Measurements from ENCODE around the gene STK33.

STK33 gene

DNA sequence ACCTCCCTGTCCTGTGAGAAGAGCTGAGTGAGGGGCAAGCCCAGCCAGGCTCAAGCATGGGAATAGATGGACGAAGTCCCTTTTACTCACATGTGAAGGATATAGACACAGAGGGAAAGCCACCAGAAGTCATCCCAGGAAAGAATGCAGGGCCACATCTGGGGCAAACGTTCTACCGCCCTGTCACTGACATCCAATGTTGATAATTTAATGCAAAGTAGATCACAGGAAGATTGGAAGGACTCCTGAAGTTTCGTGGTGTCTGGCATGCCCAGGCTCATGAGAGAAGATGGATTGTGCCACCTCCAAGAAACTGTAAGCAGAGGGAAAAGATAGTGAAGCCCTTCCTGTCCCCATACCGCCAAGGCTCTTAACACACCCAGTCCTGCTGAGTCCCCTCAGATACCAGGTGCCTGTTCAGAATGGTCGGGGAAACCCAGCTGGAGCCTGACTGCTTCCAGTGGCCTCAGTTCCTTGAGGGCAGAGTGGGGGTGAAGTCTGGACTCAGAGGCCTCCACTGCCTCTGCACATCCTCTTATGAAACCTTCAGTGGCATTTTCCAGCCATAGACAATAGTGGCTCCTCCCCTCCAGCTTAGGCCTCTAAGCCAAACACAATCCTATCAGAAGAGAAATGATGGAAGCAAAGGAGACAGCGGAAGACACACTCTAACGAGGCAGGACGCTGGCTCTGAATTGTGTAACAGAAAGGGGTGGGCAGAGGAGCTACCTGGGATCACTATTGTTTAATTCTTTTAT, 7.5 kb upstream of the STK33 start:
- DNase-seq = no peak

DNA sequence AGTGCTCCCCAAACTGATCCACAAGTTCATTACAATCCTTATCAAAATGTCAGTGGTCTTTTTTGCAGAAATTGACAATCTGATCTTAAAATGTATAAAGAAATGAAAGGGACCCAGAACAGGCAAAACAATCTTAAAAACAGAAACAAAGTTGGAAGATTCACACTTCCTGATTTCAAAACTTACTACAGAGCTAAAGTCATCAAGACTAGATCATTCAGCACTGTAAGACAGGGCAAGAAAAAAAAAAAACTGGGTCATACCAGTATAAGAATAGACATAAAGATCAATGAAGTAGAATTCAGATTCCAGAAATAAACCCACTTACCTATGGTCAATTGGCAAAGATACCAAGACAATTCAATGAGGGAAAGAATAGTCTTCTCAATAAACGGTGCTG, 4.5 kb upstream of the STK33 start:
- no peak for DNase-seq

DNA sequence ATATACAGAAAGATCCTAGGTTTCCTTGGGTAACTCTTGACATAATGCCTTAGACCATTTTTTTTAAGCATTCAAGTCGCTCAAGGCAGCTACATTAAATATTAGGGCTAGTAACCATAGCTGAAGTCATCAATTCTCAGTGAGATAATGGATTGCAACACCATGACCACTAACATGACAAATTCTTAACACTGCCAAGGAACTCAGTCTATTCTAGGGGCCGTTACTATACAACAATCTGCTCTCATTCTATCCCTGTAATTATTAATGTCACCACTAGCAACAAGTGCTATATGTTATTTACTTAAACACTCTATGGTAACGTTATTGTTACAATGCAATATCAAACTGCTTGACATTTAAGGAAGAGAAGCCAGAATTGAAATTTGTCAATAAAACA, 3.2 kb upstream of the STK33 start:
- DNase-seq = no peak

DNA sequence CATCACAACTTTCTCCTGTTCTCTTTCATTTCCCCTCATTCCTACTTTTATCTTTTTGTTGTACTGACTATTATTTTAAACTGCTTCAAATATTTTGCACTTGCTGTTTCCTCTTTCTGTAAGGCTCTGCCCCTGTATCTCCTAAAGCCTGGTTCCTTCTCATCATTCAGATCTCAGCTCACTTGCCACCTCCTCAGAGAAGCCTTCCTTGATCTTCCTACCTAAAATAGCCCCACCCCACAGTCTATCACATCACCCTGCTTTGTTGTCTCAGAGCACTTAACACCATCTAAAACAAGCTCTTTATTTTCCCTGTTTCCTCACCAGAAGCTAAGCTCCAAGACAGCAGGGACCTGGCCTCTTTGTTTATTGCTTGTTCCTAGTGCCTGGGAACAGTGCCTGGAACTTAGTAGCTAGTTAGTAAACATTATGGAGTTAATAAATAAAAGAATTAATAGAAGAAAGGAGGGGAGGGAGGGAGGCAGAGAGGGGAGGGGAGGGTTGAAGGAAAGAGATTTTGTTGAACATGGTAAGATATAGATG, 2.5 kb upstream of the STK33 start:
- no peak for DNase-seq

DNA sequence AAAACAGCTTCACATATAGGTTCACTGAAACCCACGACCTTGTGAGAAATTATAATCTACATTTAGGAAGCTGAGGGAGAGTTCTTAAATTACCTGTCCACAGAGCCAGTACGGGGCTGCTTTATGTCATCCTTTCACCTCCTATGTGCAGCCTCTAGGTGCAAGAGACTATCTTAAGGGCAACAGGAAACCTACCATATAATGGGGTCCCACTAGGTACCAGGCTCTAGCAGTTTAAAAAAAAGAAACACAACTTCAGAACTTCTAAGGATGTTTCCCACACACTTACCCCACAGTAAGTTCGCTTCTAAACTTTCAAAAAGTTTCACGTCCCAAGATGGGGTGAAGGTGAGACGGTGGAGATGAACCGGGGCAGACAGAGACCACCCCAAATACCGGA, 573 bp downstream of the STK33 start:
- DNase-seq = no peak

DNA sequence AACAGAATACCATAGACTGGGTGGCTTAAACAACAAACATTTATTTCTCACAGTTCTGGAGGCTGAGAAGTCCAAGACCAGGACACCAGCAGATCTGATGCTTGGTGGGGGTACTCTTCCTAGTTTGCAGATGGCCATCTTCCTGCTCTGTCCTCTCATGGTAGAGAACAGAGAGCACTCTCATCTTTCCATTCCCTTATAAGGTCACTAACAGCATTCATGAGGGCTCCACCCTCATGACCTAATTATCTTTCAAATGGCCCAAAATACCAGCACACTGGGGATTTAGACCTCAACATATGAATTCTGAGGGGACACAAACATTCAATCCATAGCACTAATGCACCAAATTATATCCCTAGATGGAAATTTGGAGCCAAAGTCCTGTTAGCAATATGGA, 6.1 kb downstream of the STK33 start:
- DNase-seq = no peak

DNA sequence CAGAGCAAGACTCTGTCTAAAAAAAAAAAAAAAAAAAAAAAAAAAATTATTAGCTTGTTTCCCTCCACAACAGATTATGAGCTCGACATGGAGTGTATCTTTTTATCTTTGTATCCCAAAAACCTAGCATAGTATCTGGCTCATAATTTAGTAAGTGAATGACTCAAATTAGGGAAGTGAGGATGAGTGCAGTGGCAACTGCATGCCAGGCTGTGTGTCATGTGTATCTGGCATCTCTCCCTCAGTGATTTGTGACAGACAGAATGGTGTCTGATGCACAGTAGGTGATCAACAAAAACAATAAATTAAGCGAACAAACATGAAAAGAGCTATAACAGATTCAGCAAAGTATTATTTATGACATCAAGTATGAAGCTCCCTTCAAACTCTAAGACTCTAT, 7.2 kb downstream of the STK33 start:
- DNase-seq = no peak

DNA sequence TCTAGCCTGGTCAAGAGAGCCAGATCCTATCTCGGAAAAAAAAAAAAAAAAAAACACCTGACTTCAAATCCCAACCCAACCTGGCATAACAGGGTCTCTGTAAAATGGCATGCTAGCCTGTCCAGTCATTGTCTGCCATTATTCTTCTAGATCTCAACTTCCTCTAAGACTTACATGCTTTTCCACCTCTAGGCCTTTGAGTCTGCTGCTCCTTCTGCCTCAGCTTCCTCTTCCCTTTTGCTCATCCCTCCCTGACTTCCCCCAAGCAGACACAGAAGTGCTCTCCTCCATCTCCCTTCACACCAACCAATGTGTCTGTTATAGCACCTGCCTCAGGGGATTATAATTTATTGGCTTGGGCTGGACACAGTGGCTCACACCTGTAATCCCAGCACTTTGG, 7.8 kb downstream of the STK33 start:
- DNase-seq = no peak

DNA sequence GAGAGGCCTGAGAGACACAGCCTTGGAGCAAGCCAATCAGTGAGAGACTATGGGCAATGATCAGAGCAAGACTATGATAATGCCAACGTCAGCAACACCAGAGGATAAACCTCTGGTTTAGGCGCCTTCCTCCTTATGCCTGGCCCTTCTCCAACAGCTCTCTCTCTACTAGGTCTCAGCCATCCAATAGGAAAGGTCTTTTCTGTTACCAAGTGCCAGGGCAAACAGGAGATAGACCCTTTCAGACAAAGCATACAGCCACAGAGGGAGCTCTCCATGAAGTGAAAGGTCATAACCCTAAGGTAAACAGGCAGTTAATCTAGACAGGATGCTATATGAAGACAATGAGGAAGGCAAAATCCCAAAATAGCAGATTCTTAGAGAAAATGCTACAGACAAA, 9.5 kb downstream of the STK33 start:
- no peak for DNase-seq

DNA sequence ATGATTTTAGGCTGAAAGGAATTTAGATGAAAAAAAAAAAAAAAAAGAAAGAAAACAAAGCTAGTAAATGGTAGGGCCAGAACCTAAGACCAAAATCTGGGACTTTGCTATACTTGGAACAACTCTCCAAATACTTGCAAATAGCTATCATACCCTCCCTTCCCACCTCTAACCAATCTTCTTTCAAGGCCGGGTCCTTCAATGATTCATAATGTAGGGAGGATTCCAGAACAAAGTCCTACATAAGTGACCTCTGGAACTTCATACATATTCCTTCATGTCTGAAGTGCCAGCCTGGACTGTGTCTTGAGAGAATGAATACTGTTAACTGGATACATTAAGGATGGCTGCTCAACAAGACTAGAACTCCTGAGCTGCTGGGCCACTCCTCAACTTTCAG, 9.9 kb downstream of the STK33 start:
- DNase-seq = no peak

DNA sequence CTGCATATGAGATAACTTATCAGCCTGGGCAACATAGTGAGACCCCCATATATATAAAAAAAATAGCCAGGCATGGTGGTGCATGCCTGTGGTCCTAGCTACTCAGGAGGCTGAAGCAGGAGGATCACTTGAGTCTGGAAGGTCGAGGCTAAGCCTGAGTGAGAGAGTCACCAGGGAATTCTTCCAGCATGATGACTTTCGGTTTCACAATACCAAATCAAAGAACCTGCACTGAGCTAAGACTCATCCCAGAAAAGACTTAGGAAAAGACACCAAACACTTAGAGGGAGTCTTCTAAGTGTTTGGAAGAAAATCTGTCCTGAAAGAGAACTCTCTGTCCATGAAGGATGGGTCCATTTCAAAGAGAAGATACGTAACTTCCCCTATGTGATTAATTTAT, 12.7 kb downstream of the STK33 start:
- no peak for DNase-seq

DNA sequence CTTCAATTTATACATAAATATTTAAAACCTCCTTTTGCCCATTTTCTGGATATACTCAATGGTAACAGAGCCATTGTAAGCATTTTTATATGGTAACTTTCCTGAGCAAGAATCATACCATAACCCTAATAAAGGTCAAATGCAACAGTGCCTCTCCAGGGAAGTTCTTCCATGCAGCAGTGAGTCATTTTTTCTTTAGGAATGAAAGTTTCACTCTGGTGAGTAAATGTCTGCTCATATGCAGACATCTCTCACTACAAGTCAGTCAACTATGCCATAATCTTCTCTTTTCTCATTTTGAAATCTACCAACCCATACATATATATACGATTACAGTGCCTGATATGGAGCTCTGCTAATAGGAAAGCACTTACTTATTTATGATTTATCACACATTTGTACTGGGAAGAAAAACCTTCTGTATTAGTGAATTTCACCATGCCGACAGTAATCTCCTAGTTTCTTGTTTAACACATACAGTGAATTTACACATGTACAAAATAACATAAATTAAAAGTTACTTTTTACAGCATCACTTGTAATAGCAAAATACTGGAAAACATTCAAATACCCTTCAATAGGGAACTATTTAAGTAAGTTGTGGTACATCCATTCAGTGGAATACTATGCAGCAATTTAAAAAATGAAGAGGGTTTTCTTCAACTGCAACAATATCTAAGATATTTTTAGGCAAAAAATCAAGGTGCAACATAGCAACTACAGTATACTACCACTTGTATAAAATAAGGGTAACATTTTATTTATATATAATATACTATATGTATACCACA, 16.0 kb downstream of the STK33 start:
- DNase-seq = no peak

DNA sequence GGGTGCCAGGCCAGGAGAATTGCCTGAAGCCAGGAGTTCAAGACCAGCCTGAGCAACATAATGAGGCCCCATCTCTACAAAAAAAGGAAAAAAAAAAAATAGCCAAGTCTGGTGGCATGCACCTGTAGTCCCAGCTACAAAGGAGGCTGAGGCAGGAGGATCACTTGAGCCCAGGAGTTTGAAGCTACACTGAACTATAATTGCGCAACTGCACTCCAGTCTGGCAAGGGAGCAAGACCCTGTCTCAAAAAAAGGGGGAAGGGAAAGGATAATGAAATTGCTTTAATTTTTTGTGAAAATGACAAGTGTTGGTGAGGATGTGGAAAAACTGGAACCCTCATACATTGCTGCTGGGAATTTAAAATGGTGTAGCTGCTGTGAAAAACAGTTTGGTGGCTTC, 19.2 kb downstream of the STK33 start:
- DNase-seq = no peak

DNA sequence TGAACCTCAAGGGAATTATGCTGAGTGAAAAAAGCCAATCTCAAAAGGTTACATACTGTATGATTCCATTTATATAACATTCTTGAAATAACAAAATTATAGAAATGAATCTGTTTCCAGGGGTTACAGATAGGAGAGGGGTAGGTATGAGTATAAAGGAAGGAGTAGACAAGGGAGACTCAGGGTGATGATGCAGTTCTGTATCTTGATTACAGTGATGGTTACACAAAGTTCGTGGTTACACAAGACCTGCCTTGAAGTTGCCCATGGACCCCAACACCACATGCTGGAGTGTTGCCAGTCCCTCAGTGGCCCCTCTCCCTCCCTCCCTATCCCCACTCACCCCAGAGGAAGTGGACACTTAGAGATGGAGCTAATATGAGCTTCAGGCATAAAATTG, 20.3 kb downstream of the STK33 start:
- no peak for DNase-seq

DNA sequence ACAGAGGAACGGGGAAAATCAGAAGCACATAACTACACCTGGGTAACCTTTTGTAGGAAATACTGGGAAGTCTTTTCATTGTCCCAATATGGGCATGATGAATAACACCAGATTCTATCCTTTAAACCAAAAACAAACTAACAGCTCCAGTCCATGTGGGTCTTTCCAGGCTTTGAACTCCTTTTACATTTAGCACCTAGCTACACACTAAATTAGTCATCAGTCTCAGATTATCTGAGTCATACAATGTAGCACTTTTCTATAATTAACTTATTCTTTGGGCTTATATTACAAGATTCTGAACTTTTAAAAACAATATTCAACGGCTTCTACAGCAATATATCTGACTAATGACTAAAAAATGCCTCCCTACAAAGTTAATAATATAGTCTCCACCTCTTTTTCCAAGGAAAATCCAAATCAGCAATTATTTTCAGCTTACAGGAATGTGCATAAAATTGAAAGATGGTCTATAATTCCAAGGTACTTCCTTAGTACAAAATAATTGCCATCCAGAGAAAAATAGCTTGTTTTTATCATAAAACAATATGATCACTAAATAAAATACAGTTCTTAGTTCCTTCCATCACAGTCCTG, 26.3 kb downstream of the STK33 start:
- DNase-seq = no peak

DNA sequence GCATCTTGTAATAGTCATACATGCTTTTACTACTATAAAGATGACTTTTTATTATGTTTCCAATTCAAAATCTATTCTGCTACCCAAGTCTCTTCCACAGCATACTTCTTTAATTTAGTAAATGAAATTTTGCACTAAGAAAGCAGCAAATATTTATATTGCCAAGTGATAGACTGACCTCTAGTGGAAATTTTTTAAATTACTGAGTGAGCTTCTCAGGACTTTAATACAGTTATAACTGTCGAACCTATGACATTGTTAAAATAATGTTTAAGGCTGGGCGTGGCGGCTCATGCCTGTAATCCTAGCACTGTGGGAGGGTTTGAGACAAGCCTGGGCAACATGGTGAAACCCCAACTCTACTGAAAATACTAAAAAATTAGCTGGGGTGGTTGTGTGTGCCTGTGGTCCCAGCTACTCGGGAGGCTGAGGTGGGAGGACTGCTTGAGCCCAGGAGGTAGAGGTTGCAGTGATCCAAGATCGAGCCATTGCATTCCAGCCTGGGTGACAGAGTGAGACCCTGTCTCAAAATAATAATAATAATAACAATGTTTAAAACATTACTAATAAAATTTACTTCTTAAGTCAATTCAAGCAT, 27.3 kb downstream of the STK33 start:
- peak; percentile 66 for DNase-seq

DNA sequence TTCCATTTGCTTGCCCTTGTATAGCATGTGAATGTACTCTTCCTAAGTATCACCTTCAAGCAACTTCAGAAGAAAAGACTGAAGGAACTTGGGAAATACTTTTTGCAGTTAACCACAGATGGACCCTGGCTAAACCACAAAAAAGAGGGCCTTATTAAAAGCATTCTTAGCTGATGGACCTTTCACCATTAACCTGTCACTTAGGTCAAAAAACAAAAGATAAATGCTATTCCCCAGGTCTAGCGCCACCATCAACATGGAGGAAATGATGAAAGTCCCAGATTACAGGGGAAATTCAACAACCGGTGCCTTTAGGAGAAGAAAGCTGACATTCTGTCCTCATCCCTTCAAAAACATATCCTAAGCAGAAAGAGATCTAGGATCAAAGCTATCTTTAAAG, 29.5 kb downstream of the STK33 start:
- no peak for DNase-seq

DNA sequence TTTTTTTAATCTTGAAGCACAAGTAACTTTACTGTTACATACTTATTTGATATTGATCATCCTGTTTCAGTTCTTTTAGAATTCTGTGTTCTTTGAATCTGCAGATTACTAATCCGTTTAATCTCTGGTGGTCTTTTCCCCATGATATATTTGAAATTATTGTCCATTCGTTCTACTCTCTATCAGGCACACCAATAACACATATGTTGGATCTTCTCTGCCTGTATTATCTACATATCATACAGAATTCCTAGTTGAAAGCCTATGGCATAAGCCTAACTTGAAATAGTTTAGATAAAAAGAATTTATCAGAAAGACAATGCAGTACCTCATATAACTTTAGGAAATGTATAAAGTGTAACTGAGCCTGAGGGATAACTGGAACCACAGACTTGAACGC, 32.6 kb downstream of the STK33 start:
- no peak for DNase-seq

DNA sequence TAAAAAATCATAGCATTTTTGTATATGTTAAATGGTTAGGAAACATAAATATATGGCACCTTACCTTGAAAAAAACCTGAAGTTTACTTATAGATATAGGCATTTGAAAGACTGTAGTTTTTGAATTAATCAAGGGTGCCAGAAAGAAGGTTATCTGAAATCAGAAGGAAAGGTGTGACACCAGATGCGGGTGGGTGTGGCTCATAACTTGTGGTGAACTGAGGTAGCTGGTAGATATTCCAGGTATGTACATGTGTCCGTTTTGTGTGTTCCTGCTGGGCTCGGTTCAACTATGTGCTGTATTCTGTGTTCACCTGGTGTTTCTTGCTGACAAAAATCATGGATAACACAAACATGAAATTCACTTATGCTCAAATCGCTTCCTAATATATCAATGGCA, 35.6 kb downstream of the STK33 start:
- no peak for DNase-seq

DNA sequence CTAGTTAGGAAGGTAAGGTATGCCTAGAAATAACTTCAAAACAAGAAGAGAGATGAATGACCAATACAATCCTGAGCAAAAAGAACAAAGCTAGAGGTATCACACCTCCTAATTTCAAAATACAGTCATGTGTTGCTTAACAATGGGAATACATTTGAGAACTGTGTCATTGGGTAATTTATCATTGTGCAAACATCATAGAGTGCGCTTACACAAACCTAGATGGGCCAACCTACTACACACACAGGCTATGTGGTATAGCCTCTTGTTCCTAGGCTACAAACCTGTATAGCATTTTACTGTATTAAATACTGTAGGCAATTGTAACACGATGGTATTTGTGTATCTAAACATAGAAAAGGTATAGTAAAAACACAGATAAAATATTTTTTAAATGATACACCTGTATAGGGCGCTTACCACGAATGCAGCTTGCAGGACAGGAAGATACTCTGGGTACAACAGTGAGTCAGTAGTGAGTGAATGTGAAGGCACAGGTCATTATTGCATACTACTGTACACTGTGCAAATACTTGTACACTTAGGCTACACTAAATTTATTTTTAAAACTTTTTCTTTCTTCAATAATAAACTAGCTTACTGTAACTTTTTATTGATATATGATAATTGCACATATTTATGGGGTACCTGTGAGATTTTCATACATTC, 48.2 kb downstream of the STK33 start:
- no peak for DNase-seq

DNA sequence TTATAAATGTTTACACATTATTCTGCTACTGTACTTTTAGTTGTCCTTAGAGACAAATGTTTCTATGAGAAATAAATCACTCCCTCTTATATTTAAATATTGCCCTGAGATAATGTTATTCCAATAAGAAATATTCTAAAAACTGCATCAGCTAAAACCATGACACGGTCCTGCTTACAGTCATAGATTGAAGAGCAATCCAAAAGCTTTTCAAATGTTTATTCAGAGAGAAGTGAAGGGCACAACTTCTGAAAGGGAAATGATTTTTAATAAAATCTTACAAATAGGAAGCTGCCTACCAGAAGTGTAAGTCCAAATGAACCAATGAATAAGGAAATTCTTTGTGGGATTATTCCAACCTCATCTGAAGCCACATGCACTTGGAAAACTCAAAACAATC, 49.2 kb downstream of the STK33 start:
- DNase-seq = no peak

DNA sequence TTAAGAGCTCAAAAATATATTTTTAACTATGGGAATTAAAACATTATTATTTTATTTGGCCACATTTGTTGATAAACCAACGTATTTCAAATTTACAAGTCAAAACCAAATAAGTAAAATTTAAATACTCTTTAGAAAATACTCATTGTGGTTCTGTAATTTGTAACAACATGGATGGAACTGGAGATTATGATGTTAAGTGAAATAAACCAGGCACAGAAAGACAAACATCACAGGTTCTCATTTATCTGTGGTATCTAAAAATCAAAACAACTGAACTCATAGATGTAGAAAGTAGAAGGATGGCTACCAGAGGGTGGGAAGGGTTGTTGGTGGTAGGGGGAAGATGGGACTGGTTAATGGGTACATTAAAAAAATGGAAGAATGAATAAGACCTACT, 50.8 kb downstream of the STK33 start:
- DNase-seq = no peak

DNA sequence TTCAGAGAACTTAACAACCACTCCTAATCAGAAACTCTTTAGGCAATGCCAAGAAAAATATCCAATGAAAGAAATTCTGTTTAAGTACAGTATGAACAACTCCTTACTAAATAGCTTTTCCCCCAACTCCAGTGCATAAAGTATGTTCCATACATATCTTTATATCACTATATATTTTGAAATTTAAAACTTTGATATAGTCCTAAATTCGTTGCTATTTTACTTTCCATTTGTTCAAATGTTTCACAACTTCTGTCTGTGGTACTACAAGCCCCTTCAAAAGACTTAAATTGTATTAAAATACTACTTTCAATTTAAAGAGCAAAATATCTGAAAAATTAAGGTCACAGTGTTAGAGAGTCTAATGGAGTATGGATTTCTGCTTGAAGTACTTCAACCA, 52.6 kb downstream of the STK33 start:
- no peak for DNase-seq
